Progenitor cell of endocrine pancreas (in vitro differentiated cells): ENCODE results near the gene UTP11. TPM values are rescaled to one million over a fixed set of nuclear protein-coding genes. Genes with fewer than 3 reads are reported as not detected.

Source experiments
- DNase-seq: peaks from one replicate; pipeline ENCODE4 v3.0.0; 2021; ENCODE audit warnings: low spot score; ENCODE audit not compliant: unreplicated experiment
- H3K27ac Mint-ChIP-seq: 2 replicates; pipeline ENCODE4 v1.8.0; 2021; ENCODE audit warnings: mild to moderate bottlenecking, moderate library complexity, mixed read lengths
- H3K27me3 Mint-ChIP-seq: 2 replicates; pipeline ENCODE4 v1.8.0; 2021; ENCODE audit warnings: mixed read lengths
- H3K36me3 Mint-ChIP-seq: 2 replicates; pipeline ENCODE4 v1.8.0; 2022; ENCODE audit warnings: mixed read lengths; ENCODE audit not compliant: insufficient read depth
- H3K4me1 Mint-ChIP-seq: 2 replicates; pipeline ENCODE4 v1.8.0; 2021; ENCODE audit warnings: low read depth, mixed read lengths
- H3K4me3 Mint-ChIP-seq: 2 replicates; pipeline ENCODE4 v1.8.0; 2021; ENCODE audit warnings: low read depth, mild to moderate bottlenecking, moderate library complexity, mixed read lengths
- H3K9me3 Mint-ChIP-seq: 2 replicates; pipeline ENCODE4 v1.8.0; 2021; ENCODE audit warnings: low read depth, mixed read lengths
- CTCF ChIP-seq: fragments of 200-600 bp; sonication (generic); IDR thresholded peaks from one replicate; pipeline ENCODE4 v1.5.0; 2021; ENCODE audit warnings: antibody characterized with exemption, mild to moderate bottlenecking; ENCODE audit not compliant: unreplicated experiment
- total RNA-seq: library from RNA; stranded (reverse); gene quantifications from 2 replicates; pipeline ENCODE4 v1.2.1, GENCODE V29; 2021

UTP11 gene
- total RNA-seq, 1 donor from 2014 or later = 23.8 TPM

- Mint-ChIP-seq H3K4me3 (no peak overlapping the region), H3K36me3 (no peaks in the 10 kb centered on the region), H3K27ac (no peak overlapping the region), H3K9me3 (no peaks in the 10 kb centered on the region), H3K4me1 (peaks cover 4% of the 10 kb centered on the region), H3K27me3 (peaks cover 34% of the 10 kb centered on the region)
- TF ChIP-seq CTCF = no peak
- DNase-seq = no peak
Measured at GRCh38 chr1:38074302-38074677, 61.8 kb downstream of the UTP11 start.

Other genes starting within 250 kb of the UTP11 start
- gene EPHA10, start 247.6 kb upstream of the UTP11 start, total RNA-seq = 5.1 and 6.2 TPM in 2 replicates
- gene MANEAL, start 218.9 kb upstream of the UTP11 start, total RNA-seq = 23.2 and 23.8 TPM in 2 replicates
- 43.6 and 43.9 TPM in 2 replicates for gene C1orf122, start 204.9 kb upstream of the UTP11 start, total RNA-seq
- 14.0 and 15.0 TPM in 2 replicates for gene YRDC, start 204.5 kb upstream of the UTP11 start, total RNA-seq
- 15.3 and 20.4 TPM in 2 replicates for gene MTF1, start 153.1 kb upstream of the UTP11 start, total RNA-seq
- gene INPP5B, start 65.7 kb upstream of the UTP11 start, total RNA-seq = 21.1 and 21.9 TPM in 2 replicates
- 73.8 and 77.3 TPM in 2 replicates for gene SF3A3, start 22.7 kb upstream of the UTP11 start, total RNA-seq
- 16.5 and 17.6 TPM in 2 replicates for gene FHL3, start 7.2 kb upstream of the UTP11 start, total RNA-seq
- gene POU3F1, start 34.1 kb downstream of the UTP11 start, total RNA-seq = 0.31 and 0.43 TPM in 2 replicates